Measurements from ENCODE around the gene SEC24D.
A peak's percentile ranks its signal among the peaks of the same experiment; 100 is the strongest.

The SEC24D gene

GRCh38 chr4:118769161-118769560 lies 66.8 kb downstream of the SEC24D start:
- peak overlapping the region; percentile 52 for H3K4ac ChIP-seq (ENCODE audit: low read depth, low read length)
- WGBS (ENCODE audit: extremely low coverage, insufficient coverage, insufficient read length), result no CpG with 5 or more reads among the region's 4 CpGs

GRCh38 chr4:118767109-118767508 lies 68.8 kb downstream of the SEC24D start:
- peaks cover 14 to 22% of the 10 kb centered on the region in 2 experiments for H3K36me3 ChIP-seq (ENCODE audit: control insufficient read depth in 1 of 2, insufficient read depth in 2 of 2, low read length in 2 of 2)
- H3K4ac ChIP-seq (ENCODE audit: low read depth, low read length), result peak overlapping the region; percentile 50
- no peak for DNase-seq
- peak overlapping the region; percentile 14 for H2AK5ac ChIP-seq (ENCODE audit: low read length)
- H3K18ac ChIP-seq (ENCODE audit: low read length), result peak overlapping the region; percentile 27
- H3K27me3 ChIP-seq (ENCODE audit: insufficient read depth, low read length), result no peaks in the 10 kb centered on the region
- peak overlapping the region; percentile 3 for H4K8ac ChIP-seq (ENCODE audit: low read depth, low read length)
- no peak overlapping the region for H2AFZ ChIP-seq (ENCODE audit: insufficient read depth, low read length, poor library complexity)
- peak overlapping the region; percentile 37 for H2BK120ac ChIP-seq (ENCODE audit: insufficient read depth, low read length, poor library complexity)
- H2BK12ac ChIP-seq (ENCODE audit: low read length), result peak overlapping the region; percentile 58
- no peak overlapping the region for H3K4me2 ChIP-seq (ENCODE audit: low read length)
- peak overlapping the region; percentile 37 for H2BK5ac ChIP-seq (ENCODE audit: low read depth, low read length, poor library complexity)
- peak overlapping the region; percentile 34 for H3K14ac ChIP-seq (ENCODE audit: low read length)
- H3K27ac ChIP-seq (ENCODE audit: low read depth, low read length), result peak overlapping the region; percentile 24
- H3K4me3 ChIP-seq (ENCODE audit: low read depth, low read length), result peak overlapping the region; percentile 35
- no peak overlapping the region for H4K12ac ChIP-seq (ENCODE audit: low read depth, low read length)
- H3K9me3 ChIP-seq (ENCODE audit: insufficient read depth, low read depth, low read length), result no peaks in the 10 kb centered on the region
- peak overlapping the region; percentile 38 for H3K9ac ChIP-seq (ENCODE audit: low read length)
- peaks cover 26% of the 10 kb centered on the region for H3K79me1 ChIP-seq (ENCODE audit: low read length)
- WGBS (ENCODE audit: extremely low coverage, insufficient coverage, insufficient read length), result no CpG with 5 or more reads among the region's 6 CpGs
- H4K91ac ChIP-seq (ENCODE audit: low read depth, low read length), result peak overlapping the region; percentile 47
- peaks cover 3% of the 10 kb centered on the region for H3K79me2 ChIP-seq (ENCODE audit: control insufficient read depth, insufficient read depth, low read length, poor library complexity)
- H3K23ac ChIP-seq (ENCODE audit: low read length), result no peak overlapping the region
- H3K4me1 ChIP-seq (ENCODE audit: control insufficient read depth in 1 of 2, insufficient read depth in 2 of 2, low read length in 2 of 2), result peaks cover 6% of the 10 kb centered on the region in 2 experiments

More at GRCh38 chr4:118769161-118769560, 66.8 kb downstream of the SEC24D start:
- Histone ChIP-seq H3K4me2 (ENCODE audit: low read length) (no peak overlapping the region), H2AFZ (ENCODE audit: insufficient read depth, low read length, poor library complexity) (no peak overlapping the region), H3K4me1 (ENCODE audit: control insufficient read depth in 1 of 2, insufficient read depth in 2 of 2, low read length in 2 of 2) (peaks cover 10 to 11% of the 10 kb centered on the region in 2 experiments), H3K27me3 (ENCODE audit: insufficient read depth, low read length) (no peaks in the 10 kb centered on the region), H3K79me2 (ENCODE audit: control insufficient read depth, insufficient read depth, low read length, poor library complexity) (peaks cover 5% of the 10 kb centered on the region), H3K18ac (ENCODE audit: low read length) (no peak overlapping the region), H3K9ac (ENCODE audit: low read length) (no peak overlapping the region), H4K8ac (ENCODE audit: low read depth, low read length) (peak overlapping the region; percentile 65), H2BK12ac (ENCODE audit: low read length) (peak overlapping the region; percentile 80), H3K79me1 (ENCODE audit: low read length) (peaks cover 32% of the 10 kb centered on the region), H3K23ac (ENCODE audit: low read length) (no peak overlapping the region), H3K27ac (ENCODE audit: low read depth, low read length) (peak overlapping the region; percentile 98), H3K14ac (ENCODE audit: low read length) (peak overlapping the region; percentile 70), H3K9me3 (ENCODE audit: insufficient read depth, low read depth, low read length) (no peaks in the 10 kb centered on the region), H2BK5ac (ENCODE audit: low read depth, low read length, poor library complexity) (peak overlapping the region; percentile 96), H3K4me3 (ENCODE audit: low read depth, low read length) (no peak overlapping the region), H4K12ac (ENCODE audit: low read depth, low read length) (no peak overlapping the region), H2BK120ac (ENCODE audit: insufficient read depth, low read length, poor library complexity) (peak overlapping the region; percentile 97), H2AK5ac (ENCODE audit: low read length) (peak overlapping the region; percentile 79), H4K91ac (ENCODE audit: low read depth, low read length) (peak overlapping the region; percentile 89), H3K36me3 (ENCODE audit: control insufficient read depth in 1 of 2, insufficient read depth in 2 of 2, low read length in 2 of 2) (peaks cover 12 to 17% of the 10 kb centered on the region in 2 experiments)
- no peak for DNase-seq

GRCh38 chr4:118765399-118765798 lies 70.5 kb downstream of the SEC24D start:
- no peak for DNase-seq
- H3K27ac ChIP-seq (ENCODE audit: low read depth, low read length), result no peak overlapping the region
- H3K4me1 ChIP-seq (ENCODE audit: control insufficient read depth in 1 of 2, insufficient read depth in 2 of 2, low read length in 2 of 2), result peaks cover 6% of the 10 kb centered on the region in 2 experiments
- H3K9me3 ChIP-seq (ENCODE audit: insufficient read depth, low read depth, low read length), result no peaks in the 10 kb centered on the region
- no peak overlapping the region for H2BK12ac ChIP-seq (ENCODE audit: low read length)
- peaks cover 3% of the 10 kb centered on the region for H3K79me2 ChIP-seq (ENCODE audit: control insufficient read depth, insufficient read depth, low read length, poor library complexity)
- peaks cover 23% of the 10 kb centered on the region for H3K79me1 ChIP-seq (ENCODE audit: low read length)
- no peak overlapping the region for H2BK120ac ChIP-seq (ENCODE audit: insufficient read depth, low read length, poor library complexity)
- H3K9ac ChIP-seq (ENCODE audit: low read length), result no peak overlapping the region
- H3K4me3 ChIP-seq (ENCODE audit: low read depth, low read length), result no peak overlapping the region
- no peak overlapping the region for H3K18ac ChIP-seq (ENCODE audit: low read length)
- H2AFZ ChIP-seq (ENCODE audit: insufficient read depth, low read length, poor library complexity), result no peak overlapping the region
- H3K23ac ChIP-seq (ENCODE audit: low read length), result no peak overlapping the region
- WGBS (ENCODE audit: extremely low coverage, insufficient coverage, insufficient read length), result no CpG with 5 or more reads among the region's 1 CpG
- H3K4me2 ChIP-seq (ENCODE audit: low read length), result no peak overlapping the region
- H2AK5ac ChIP-seq (ENCODE audit: low read length), result no peak overlapping the region
- H3K4ac ChIP-seq (ENCODE audit: low read depth, low read length), result no peak overlapping the region
- H3K14ac ChIP-seq (ENCODE audit: low read length), result no peak overlapping the region
- H2BK5ac ChIP-seq (ENCODE audit: low read depth, low read length, poor library complexity), result no peak overlapping the region
- H4K8ac ChIP-seq (ENCODE audit: low read depth, low read length), result no peak overlapping the region
- peaks cover 14 to 24% of the 10 kb centered on the region in 2 experiments for H3K36me3 ChIP-seq (ENCODE audit: control insufficient read depth in 1 of 2, insufficient read depth in 2 of 2, low read length in 2 of 2)
- no peak overlapping the region for H4K91ac ChIP-seq (ENCODE audit: low read depth, low read length)
- H3K27me3 ChIP-seq (ENCODE audit: insufficient read depth, low read length), result no peaks in the 10 kb centered on the region
- H4K12ac ChIP-seq (ENCODE audit: low read depth, low read length), result no peak overlapping the region

- no peak overlapping the region for H2BK12ac ChIP-seq (ENCODE audit: low read length)
- H3K14ac ChIP-seq (ENCODE audit: low read length), result no peak overlapping the region
Observed at GRCh38 chr4:118762730-118763477, 73.0 kb downstream of the SEC24D start.

More at GRCh38 chr4:118762730-118763477, 73.0 kb downstream of the SEC24D start:
- H3K23ac ChIP-seq (ENCODE audit: low read length), result no peak overlapping the region
- no peak overlapping the region for H4K12ac ChIP-seq (ENCODE audit: low read depth, low read length)
- no peaks in the 10 kb centered on the region for H3K79me2 ChIP-seq (ENCODE audit: control insufficient read depth, insufficient read depth, low read length, poor library complexity)
- WGBS (ENCODE audit: extremely low coverage, insufficient coverage, insufficient read length), result no CpG with 5 or more reads among the region's 3 CpGs
- DNase-seq, result no peak
- H4K8ac ChIP-seq (ENCODE audit: low read depth, low read length), result no peak overlapping the region
- no peak overlapping the region for H3K4ac ChIP-seq (ENCODE audit: low read depth, low read length)
- H3K9me3 ChIP-seq (ENCODE audit: insufficient read depth, low read depth, low read length), result no peaks in the 10 kb centered on the region
- H2BK120ac ChIP-seq (ENCODE audit: insufficient read depth, low read length, poor library complexity), result no peak overlapping the region
- H3K9ac ChIP-seq (ENCODE audit: low read length), result no peak overlapping the region
- H3K27ac ChIP-seq (ENCODE audit: low read depth, low read length), result no peak overlapping the region
- peaks cover 11% of the 10 kb centered on the region for H3K79me1 ChIP-seq (ENCODE audit: low read length)
- H2BK5ac ChIP-seq (ENCODE audit: low read depth, low read length, poor library complexity), result no peak overlapping the region
- no peak overlapping the region for H3K4me3 ChIP-seq (ENCODE audit: low read depth, low read length)
- peaks cover 3 to 6% of the 10 kb centered on the region in 2 experiments for H3K4me1 ChIP-seq (ENCODE audit: control insufficient read depth in 1 of 2, insufficient read depth in 2 of 2, low read length in 2 of 2)
- H2AK5ac ChIP-seq (ENCODE audit: low read length), result no peak overlapping the region
- H3K4me2 ChIP-seq (ENCODE audit: low read length), result no peak overlapping the region
- H3K36me3 ChIP-seq (ENCODE audit: control insufficient read depth in 1 of 2, insufficient read depth in 2 of 2, low read length in 2 of 2), result peaks cover 8 to 26% of the 10 kb centered on the region in 2 experiments
- no peak overlapping the region for H2AFZ ChIP-seq (ENCODE audit: insufficient read depth, low read length, poor library complexity)
- H3K18ac ChIP-seq (ENCODE audit: low read length), result no peak overlapping the region
- no peak overlapping the region for H4K91ac ChIP-seq (ENCODE audit: low read depth, low read length)
- no peaks in the 10 kb centered on the region for H3K27me3 ChIP-seq (ENCODE audit: insufficient read depth, low read length)
